Measurements from ENCODE around the gene STAT4.

The STAT4 gene

GRCh38 chr2:191043438-191043837 lies 107.4 kb downstream of the STAT4 start:
- peak; percentile 74 to 81 for DNase-seq (ENCODE audit: low read depth in 2 of 2)

- no peak for DNase-seq (ENCODE audit: low read depth in 2 of 2)
These were observed 109.2 kb downstream of the STAT4 start for GRCh38 chr2:191041418-191042161.

GRCh38 chr2:191039616-191040015 lies 111.2 kb downstream of the STAT4 start:
- DNase-seq (ENCODE audit: low read depth in 2 of 2), result no peak

- DNase-seq (ENCODE audit: low read depth in 2 of 2), result no peak
These were observed 112.1 kb downstream of the STAT4 start for GRCh38 chr2:191038741-191039140.

GRCh38 chr2:191038241-191038725 lies 112.5 kb downstream of the STAT4 start:
- DNase-seq (ENCODE audit: low read depth in 2 of 2), result peak; percentile 79 to 81

GRCh38 chr2:191037351-191037750 lies 113.4 kb downstream of the STAT4 start:
- no peak for DNase-seq (ENCODE audit: low read depth in 2 of 2)

- DNase-seq (ENCODE audit: low read depth in 2 of 2), result no peak
These were observed 114.4 kb downstream of the STAT4 start for GRCh38 chr2:191036363-191036762.

GRCh38 chr2:191032588-191033429 lies 118.0 kb downstream of the STAT4 start:
- no peak for DNase-seq (ENCODE audit: low read depth in 2 of 2)

- DNase-seq (ENCODE audit: low read depth in 2 of 2), result no peak
These were observed 119.5 kb downstream of the STAT4 start for GRCh38 chr2:191031256-191031655.

GRCh38 chr2:191030521-191031154 lies 120.2 kb downstream of the STAT4 start:
- no peak for DNase-seq (ENCODE audit: low read depth in 2 of 2)

- DNase-seq (ENCODE audit: low read depth in 2 of 2), result no peak
These were observed 121.4 kb downstream of the STAT4 start for GRCh38 chr2:191029280-191029950.

- DNase-seq (ENCODE audit: low read depth in 2 of 2), result no peak
These were observed 124.4 kb downstream of the STAT4 start for GRCh38 chr2:191026377-191026776.

GRCh38 chr2:191025135-191025534 lies 125.7 kb downstream of the STAT4 start:
- no peak for DNase-seq (ENCODE audit: low read depth in 2 of 2)

GRCh38 chr2:191023235-191023679 lies 127.5 kb downstream of the STAT4 start:
- no peak for DNase-seq (ENCODE audit: low read depth in 2 of 2)

- DNase-seq (ENCODE audit: low read depth in 2 of 2), result peak; percentile 66 to 69
These were observed 129.9 kb downstream of the STAT4 start for GRCh38 chr2:191020742-191021381.

- DNase-seq (ENCODE audit: low read depth in 2 of 2), result peak; percentile 92 to 93
These were observed 130.5 kb downstream of the STAT4 start for GRCh38 chr2:191020221-191020741.

GRCh38 chr2:191019376-191019775 lies 131.4 kb downstream of the STAT4 start:
- DNase-seq (ENCODE audit: low read depth in 2 of 2), result no peak

GRCh38 chr2:191018643-191019119 lies 132.1 kb downstream of the STAT4 start:
- DNase-seq (ENCODE audit: low read depth in 2 of 2), result no peak

- DNase-seq (ENCODE audit: low read depth in 2 of 2), result no peak
These were observed 132.7 kb downstream of the STAT4 start for GRCh38 chr2:191018048-191018447.

GRCh38 chr2:191015831-191016230 lies 135.0 kb downstream of the STAT4 start:
- DNase-seq (ENCODE audit: low read depth in 2 of 2), result no peak

- no peak for DNase-seq (ENCODE audit: low read depth in 2 of 2)
These were observed 135.6 kb downstream of the STAT4 start for GRCh38 chr2:191015239-191015638.

All from fibroblast of skin of left quadriceps (primary cell).